Ishikawa (cell line): ENCODE results near the gene CAV3.

Source experiments
- CEBPB ChIP-seq: IDR thresholded peaks from 2 replicates; pipeline ENCODE4 v1.6.1; 2012
- CREB1 ChIP-seq: IDR thresholded peaks from 2 replicates; pipeline ENCODE4 v1.6.1; 2012; ENCODE audit warnings: low read depth
- EGR1 ChIP-seq: IDR thresholded peaks from 2 replicates; pipeline ENCODE4 v1.6.1; 2012
- EP300 ChIP-seq: IDR thresholded peaks from 2 replicates; pipeline ENCODE4 v1.6.1; 2012; ENCODE audit warnings: borderline replicate concordance
- FOXM1 ChIP-seq: IDR thresholded peaks from 2 replicates; pipeline ENCODE4 v1.6.1; 2012; ENCODE audit warnings: low read depth, borderline replicate concordance
- MAX ChIP-seq: IDR thresholded peaks from 2 replicates; pipeline ENCODE4 v1.6.1; 2012
- NFIC ChIP-seq: IDR thresholded peaks from 2 replicates; pipeline ENCODE4 v1.6.1; 2012
- RAD21 ChIP-seq: IDR thresholded peaks from 2 replicates; pipeline ENCODE4 v1.6.1; 2012; ENCODE audit warnings: low read depth
- REST ChIP-seq: IDR thresholded peaks from 2 replicates; pipeline ENCODE4 v1.6.1; 2012; ENCODE audit warnings: low read depth, mild to moderate bottlenecking
- TAF1 ChIP-seq: IDR thresholded peaks from 2 replicates; pipeline ENCODE4 v1.6.1; 2012; ENCODE audit warnings: low read depth, mild to moderate bottlenecking
- USF1 ChIP-seq: IDR thresholded peaks from 2 replicates; pipeline ENCODE4 v1.6.1; 2012
- YY1 ChIP-seq: IDR thresholded peaks from 2 replicates; pipeline ENCODE4 v1.6.1; 2012; ENCODE audit warnings: low read depth
- ZBTB7A ChIP-seq: IDR thresholded peaks from 2 replicates; pipeline ENCODE4 v1.6.1; 2012; ENCODE audit warnings: low read depth

- TF ChIP-seq EP300 (no peak), MAX (no peak), REST (no peak), YY1 (no peak), TAF1 (no peak), FOXM1 (no peak), NFIC (no peak), RAD21 (no peak), CEBPB (no peak), USF1 (no peak), EGR1 (no peak), ZBTB7A (no peak), CREB1 (no peak)
Measured at GRCh38 chr3:8767256-8767666, 33.7 kb downstream of the CAV3 start.
